Smooth muscle cell of the pulmonary artery (primary cell): ENCODE results near the gene HRH2. TPM values are rescaled to one million over a fixed set of nuclear protein-coding genes. Genes with fewer than 3 reads are reported as not detected.

Experiments
- total RNA-seq: library from RNA; depleted of rRNA; stranded (reverse); fragments of >200 nt; gene quantifications from 2 replicates; pipeline ENCODE4 v1.2.3, GENCODE V29; 2014

The HRH2 gene, protein sequence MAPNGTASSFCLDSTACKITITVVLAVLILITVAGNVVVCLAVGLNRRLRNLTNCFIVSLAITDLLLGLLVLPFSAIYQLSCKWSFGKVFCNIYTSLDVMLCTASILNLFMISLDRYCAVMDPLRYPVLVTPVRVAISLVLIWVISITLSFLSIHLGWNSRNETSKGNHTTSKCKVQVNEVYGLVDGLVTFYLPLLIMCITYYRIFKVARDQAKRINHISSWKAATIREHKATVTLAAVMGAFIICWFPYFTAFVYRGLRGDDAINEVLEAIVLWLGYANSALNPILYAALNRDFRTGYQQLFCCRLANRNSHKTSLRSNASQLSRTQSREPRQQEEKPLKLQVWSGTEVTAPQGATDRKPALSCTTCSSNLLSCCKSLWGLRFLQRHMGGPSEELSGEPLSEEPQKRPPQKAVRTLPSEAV
- total RNA-seq: 0.39 and 0.73 TPM in 2 replicates

DNA sequence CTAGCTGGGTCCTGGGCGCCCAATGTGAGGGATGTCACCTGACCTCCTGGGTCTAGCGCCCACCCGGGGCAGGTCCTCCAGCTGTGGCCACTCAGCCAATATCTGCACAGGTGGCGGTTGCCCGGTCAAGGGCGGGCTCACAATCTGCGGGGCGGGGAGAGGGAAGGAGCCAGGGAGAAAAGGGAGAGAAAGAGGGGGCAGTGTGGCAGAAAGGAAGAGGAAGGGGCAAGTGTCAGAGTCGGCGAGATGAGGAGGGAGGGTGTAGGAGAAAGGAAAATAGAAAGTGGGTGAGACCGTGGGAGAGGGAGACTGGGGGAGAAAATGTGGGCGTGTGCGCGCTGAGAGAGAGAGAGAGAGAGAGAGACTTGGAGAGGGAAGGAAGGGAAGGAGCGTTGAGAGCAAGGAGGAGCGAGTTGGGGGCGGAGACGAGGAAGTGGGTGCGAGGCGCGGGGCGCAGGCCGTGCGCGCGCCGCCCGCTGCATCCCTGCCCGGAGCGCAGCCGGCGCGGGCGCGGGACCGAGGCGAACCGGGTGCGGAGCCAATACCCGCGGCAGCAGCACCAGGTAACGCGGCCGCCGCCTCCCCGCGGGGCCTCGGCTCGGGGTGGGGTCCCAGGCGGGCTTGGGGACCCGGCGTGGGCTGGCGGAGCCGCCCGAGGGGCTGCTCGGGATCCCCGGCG, at the start of gene HRH2:
Gene HRH2 (plus strand): TSS at position 479 of the 679 bp plus-strand sequence. CDS start 25,163 bp downstream, outside the sequence.

Other genes starting within 250 kb of the HRH2 start
- gene DRD1, start 213.9 kb upstream of the HRH2 start, total RNA-seq: 0.33 and 1.2 TPM in 2 replicates
- gene SFXN1, start 179.5 kb upstream of the HRH2 start, total RNA-seq: 175 and 177 TPM in 2 replicates
- not detected in 2 replicates for gene CPLX2, start 213.5 kb downstream of the HRH2 start, total RNA-seq